SKM-1 treated with dmso at 0.1 percent for 144 hours (cell line): ENCODE data around the gene ZNF587.
"Not testable (repeated sequence)": the region's sequence is repeated elsewhere in the genome, so short reads cannot be mapped to it uniquely, and the experiment has no call there.

Experiments
- DNase-seq: peaks from one replicate; lab custom pipeline; 2025; ENCODE audit not compliant: unreplicated experiment; lab: John Stamatoyannopoulos, UW

The ZNF587 gene

GRCh38 chr19:57849666-57850473 is at the start of gene ZNF587:
ZNF587 (plus strand) TSS chr19:57849859; CDS start chr19:57850039, 180 bp downstream.
- peak; percentile 46 for DNase-seq

- DNase-seq: no peak
These were observed 49.0 kb upstream of the ZNF587 start for GRCh38 chr19:57800696-57801095.

GRCh38 chr19:57802269-57802668 is 47.4 kb upstream of the ZNF587 start:
- DNase-seq: no peak

- no peak for DNase-seq
These were observed 46.4 kb upstream of the ZNF587 start for GRCh38 chr19:57803265-57803593.

- no peak for DNase-seq
These were observed 45.9 kb upstream of the ZNF587 start for GRCh38 chr19:57803594-57804325.

- DNase-seq: no peak
These were observed 42.1 kb upstream of the ZNF587 start for GRCh38 chr19:57807541-57807940.

GRCh38 chr19:57810410-57811295 is 39.0 kb upstream of the ZNF587 start:
- not testable (repeated sequence) for DNase-seq

GRCh38 chr19:57812226-57812625 is 37.4 kb upstream of the ZNF587 start:
- no peak for DNase-seq

GRCh38 chr19:57812975-57813820 is 36.5 kb upstream of the ZNF587 start:
- DNase-seq: not testable (repeated sequence)

GRCh38 chr19:57813919-57814504 is 35.6 kb upstream of the ZNF587 start:
- DNase-seq: no peak

- DNase-seq: peak; percentile 63
These were observed 35.0 kb upstream of the ZNF587 start, which contains the start of gene ZNF552 for GRCh38 chr19:57814505-57815246. ZNF552 (minus strand) TSS chr19:57814913; CDS start chr19:57814743, 170 bp downstream.

GRCh38 chr19:57815247-57816075 is 34.2 kb upstream of the ZNF587 start:
- no peak for DNase-seq

GRCh38 chr19:57816652-57817051 is 33.0 kb upstream of the ZNF587 start:
- DNase-seq: no peak

GRCh38 chr19:57817976-57818375 is 31.7 kb upstream of the ZNF587 start:
- DNase-seq: no peak

GRCh38 chr19:57818378-57818777 is 31.3 kb upstream of the ZNF587 start:
- no peak for DNase-seq

GRCh38 chr19:57819475-57820148 is 30.0 kb upstream of the ZNF587 start:
- DNase-seq: peak; percentile 57

GRCh38 chr19:57820599-57820998 is 29.1 kb upstream of the ZNF587 start:
- no peak for DNase-seq

- DNase-seq: not testable (repeated sequence)
These were observed 28.6 kb upstream of the ZNF587 start for GRCh38 chr19:57821095-57821494.
